Sigmoid colon (tissue), 4 donors: Measurements from ENCODE around the gene ZDHHC4.

Source experiments
- CTCF ChIP-seq, 4 experiments: fragments of 450-650 bp in 3 of 4; fragments of 200-600 bp in 1 of 4; IDR thresholded peaks; one replicate each; pipeline ENCODE4 v1.5.1; 2016 to 2019; ENCODE audit warnings: antibody characterized with exemption in 4 of 4, mild to moderate bottlenecking in 3 of 4, moderate library complexity in 2 of 4
- EP300 ChIP-seq, 4 donors: sonication (generic); formaldehyde crosslinking; IDR thresholded peaks; one replicate each; pipeline ENCODE4 v1.6.1; 2017; ENCODE audit warnings: antibody characterized with exemption in 4 of 4
- POLR2A ChIP-seq, 2 donors: fragments of 450-650 bp; IDR thresholded peaks; one replicate each; pipeline ENCODE4 v1.6.1; 2016; ENCODE audit warnings: antibody characterized with exemption in 2 of 2, mild to moderate bottlenecking in 2 of 2, moderate library complexity in 2 of 2
- POLR2AphosphoS5 ChIP-seq, 4 donors: sonication (generic); formaldehyde crosslinking; IDR thresholded peaks; one replicate each; pipeline ENCODE4 v1.6.1; 2017; ENCODE audit warnings: antibody characterized with exemption in 4 of 4

GRCh38 chr7:6558837-6559236 is 18.4 kb upstream of the ZDHHC4 start:
- TF ChIP-seq POLR2A (IDR thresholded peaks at IDR 0.05) (no peak), CTCF (IDR thresholded peaks at IDR 0.05) (peak in 1 of 4 experiments; percentile 7), POLR2AphosphoS5 (IDR thresholded peaks at IDR 0.05) (no peak), EP300 (IDR thresholded peaks at IDR 0.05) (no peak)
